IPS-15b (cell line): ENCODE results near the gene PCCA.

Source experiments
- H3K27me3 ChIP-seq: one replicate; pipeline ENCODE4 v1.6.1; 2013; ENCODE audit warnings: low read length; ENCODE audit not compliant: control insufficient read depth, insufficient read depth
- H3K36me3 ChIP-seq: one replicate; pipeline ENCODE4 v1.6.1; 2013; ENCODE audit warnings: low read length; ENCODE audit not compliant: control insufficient read depth, insufficient read depth
- H3K4me1 ChIP-seq: one replicate; pipeline ENCODE4 v1.6.1; 2013; ENCODE audit warnings: mild to moderate bottlenecking, low read length; ENCODE audit not compliant: control insufficient read depth, insufficient read depth
- H3K4me3 ChIP-seq: one replicate; pipeline ENCODE4 v1.5.1; 2013; ENCODE audit warnings: low read depth, low read length
- H3K9ac ChIP-seq: one replicate; pipeline ENCODE4 v1.6.1; 2013; ENCODE audit warnings: low read depth, mild to moderate bottlenecking, low read length
- H3K9me3 ChIP-seq: one replicate; pipeline ENCODE4 v1.6.1; 2013; ENCODE audit warnings: mild to moderate bottlenecking, low read length; ENCODE audit not compliant: control insufficient read depth, insufficient read depth

PCCA gene

GRCh38 chr13:100357764-100358163 is 268.9 kb downstream of the PCCA start:
- peaks cover 7% of the 10 kb centered on the region for H3K4me1 ChIP-seq
- no peaks in the 10 kb centered on the region for H3K36me3 ChIP-seq
- H3K9ac ChIP-seq: no peak overlapping the region
- no peaks in the 10 kb centered on the region for H3K9me3 ChIP-seq
- no peaks in the 10 kb centered on the region for H3K27me3 ChIP-seq
- H3K4me3 ChIP-seq: no peak overlapping the region

- Histone ChIP-seq H3K9me3 (no peaks in the 10 kb centered on the region), H3K36me3 (no peaks in the 10 kb centered on the region), H3K4me1 (peaks cover 7% of the 10 kb centered on the region), H3K4me3 (no peak overlapping the region), H3K27me3 (no peaks in the 10 kb centered on the region), H3K9ac (no peak overlapping the region)
Measured at GRCh38 chr13:100361504-100361903, 272.6 kb downstream of the PCCA start.

GRCh38 chr13:100362371-100362770 is 273.5 kb downstream of the PCCA start:
- peaks cover 7% of the 10 kb centered on the region for H3K4me1 ChIP-seq
- no peak overlapping the region for H3K4me3 ChIP-seq
- H3K27me3 ChIP-seq: no peaks in the 10 kb centered on the region
- no peaks in the 10 kb centered on the region for H3K9me3 ChIP-seq
- no peaks in the 10 kb centered on the region for H3K36me3 ChIP-seq
- no peak overlapping the region for H3K9ac ChIP-seq

- Histone ChIP-seq H3K36me3 (no peaks in the 10 kb centered on the region), H3K4me3 (no peak overlapping the region), H3K27me3 (no peaks in the 10 kb centered on the region), H3K4me1 (peaks cover 4% of the 10 kb centered on the region), H3K9ac (no peak overlapping the region), H3K9me3 (no peaks in the 10 kb centered on the region)
Measured at GRCh38 chr13:100362781-100363180, 273.9 kb downstream of the PCCA start.

GRCh38 chr13:100363285-100363711 is 274.4 kb downstream of the PCCA start:
- H3K4me3 ChIP-seq: no peak overlapping the region
- H3K9me3 ChIP-seq: no peaks in the 10 kb centered on the region
- no peaks in the 10 kb centered on the region for H3K27me3 ChIP-seq
- H3K9ac ChIP-seq: no peak overlapping the region
- H3K4me1 ChIP-seq: peaks cover 4% of the 10 kb centered on the region
- H3K36me3 ChIP-seq: no peaks in the 10 kb centered on the region

GRCh38 chr13:100363874-100364273 is 275.0 kb downstream of the PCCA start:
- Histone ChIP-seq H3K9me3 (no peaks in the 10 kb centered on the region), H3K27me3 (no peaks in the 10 kb centered on the region)

GRCh38 chr13:100364591-100364990 is 275.7 kb downstream of the PCCA start:
- H3K27me3 ChIP-seq: no peaks in the 10 kb centered on the region
- no peaks in the 10 kb centered on the region for H3K36me3 ChIP-seq
- no peaks in the 10 kb centered on the region for H3K9me3 ChIP-seq
- H3K4me1 ChIP-seq: peaks cover 4% of the 10 kb centered on the region
- H3K4me3 ChIP-seq: no peak overlapping the region
- H3K9ac ChIP-seq: no peak overlapping the region

More at GRCh38 chr13:100363874-100364273, 275.0 kb downstream of the PCCA start:
- Histone ChIP-seq H3K9ac (no peak overlapping the region), H3K4me3 (no peak overlapping the region), H3K36me3 (no peaks in the 10 kb centered on the region), H3K4me1 (peaks cover 4% of the 10 kb centered on the region)

GRCh38 chr13:100365680-100366079 is 276.8 kb downstream of the PCCA start:
- H3K4me3 ChIP-seq: no peak overlapping the region
- H3K4me1 ChIP-seq: peaks cover 4% of the 10 kb centered on the region
- no peaks in the 10 kb centered on the region for H3K36me3 ChIP-seq
- H3K9ac ChIP-seq: no peak overlapping the region
- H3K27me3 ChIP-seq: no peaks in the 10 kb centered on the region
- H3K9me3 ChIP-seq: no peaks in the 10 kb centered on the region

GRCh38 chr13:100378533-100378932 is 289.6 kb downstream of the PCCA start:
- H3K36me3 ChIP-seq: no peaks in the 10 kb centered on the region
- no peak overlapping the region for H3K4me3 ChIP-seq
- H3K27me3 ChIP-seq: no peaks in the 10 kb centered on the region
- H3K9me3 ChIP-seq: no peaks in the 10 kb centered on the region
- no peaks in the 10 kb centered on the region for H3K4me1 ChIP-seq
- no peak overlapping the region for H3K9ac ChIP-seq

GRCh38 chr13:100381595-100382224 is 292.8 kb downstream of the PCCA start:
- Histone ChIP-seq H3K27me3 (no peaks in the 10 kb centered on the region), H3K9me3 (no peaks in the 10 kb centered on the region), H3K4me3 (no peak overlapping the region), H3K4me1 (no peaks in the 10 kb centered on the region), H3K9ac (no peak overlapping the region), H3K36me3 (no peaks in the 10 kb centered on the region)

- H3K4me3 ChIP-seq: no peak overlapping the region
- H3K36me3 ChIP-seq: no peaks in the 10 kb centered on the region
- no peak overlapping the region for H3K9ac ChIP-seq
- no peaks in the 10 kb centered on the region for H3K9me3 ChIP-seq
- H3K27me3 ChIP-seq: no peaks in the 10 kb centered on the region
- H3K4me1 ChIP-seq: no peaks in the 10 kb centered on the region
Measured at GRCh38 chr13:100382785-100383184, 293.9 kb downstream of the PCCA start.

- Histone ChIP-seq H3K27me3 (no peaks in the 10 kb centered on the region), H3K4me3 (no peak overlapping the region), H3K9ac (no peak overlapping the region), H3K36me3 (no peaks in the 10 kb centered on the region), H3K9me3 (no peaks in the 10 kb centered on the region), H3K4me1 (no peaks in the 10 kb centered on the region)
Measured at GRCh38 chr13:100387416-100387815, 298.5 kb downstream of the PCCA start.
